Stimulated activated CD4-positive, alpha-beta T cell treated with anti-CD3 and anti-CD28 coated beads, Interleukin-1b, Interleukin-23, amount 100 ng/mL, for 1 hour (primary cell): Measurements from ENCODE around the gene GMDS.
"Not testable (repeated sequence)": the region's sequence is repeated elsewhere in the genome, so short reads cannot be mapped to it uniquely, and the experiment has no call there.

Experiments
- DNase-seq, 2 donors: peaks; one replicate each; pipeline ENCODE4 v3.0.0-alpha.2; 2020; ENCODE audit warnings: low read depth in 2 of 2

Gene GMDS

GRCh38 chr6:1686117-1687098 is 559.0 kb downstream of the GMDS start:
- no peak for DNase-seq

DNA sequence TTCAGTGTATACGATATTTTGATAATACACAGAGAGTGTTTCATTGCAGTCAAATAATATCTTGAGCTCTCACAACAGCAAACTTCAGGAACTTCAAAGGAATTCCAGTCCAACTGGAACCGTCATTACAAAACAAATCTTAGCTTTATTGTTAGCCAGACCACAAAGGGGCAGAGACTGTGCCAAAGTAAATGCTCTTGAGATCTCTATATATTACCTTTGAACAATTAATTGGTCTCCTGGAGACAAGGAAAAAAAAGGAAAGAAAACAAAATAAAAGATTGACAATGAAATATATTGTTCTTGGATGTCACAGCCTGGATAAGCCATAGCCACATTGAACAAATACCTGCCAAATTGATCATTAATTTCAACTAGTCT is 565.7 kb downstream of the GMDS start:
- no peak for DNase-seq

GRCh38 chr6:1679031-1679687 is 566.2 kb downstream of the GMDS start:
- no peak for DNase-seq

DNA sequence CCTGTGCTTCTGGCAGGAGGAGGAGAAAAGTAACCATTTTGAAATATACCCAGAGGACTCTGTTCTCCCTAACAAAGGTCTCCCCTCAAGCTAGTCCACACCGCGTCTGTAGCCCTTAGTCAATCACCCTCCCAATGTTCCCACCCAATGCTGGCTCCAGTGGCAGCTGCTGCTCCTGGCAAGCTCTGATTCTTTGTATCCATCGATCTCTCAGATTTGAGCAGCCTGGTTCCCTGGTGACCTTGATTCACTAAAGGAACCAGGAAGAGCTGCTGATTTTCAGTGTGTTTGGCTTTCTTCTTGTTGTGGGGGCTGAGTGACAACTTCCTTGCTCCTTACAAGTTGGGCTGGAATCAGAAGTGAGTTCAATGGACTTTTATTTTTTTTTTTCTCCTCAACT is 567.2 kb downstream of the GMDS start:
- DNase-seq = no peak

- no peak for DNase-seq
These were observed 573.0 kb downstream of the GMDS start for GRCh38 chr6:1672379-1672778.

DNA sequence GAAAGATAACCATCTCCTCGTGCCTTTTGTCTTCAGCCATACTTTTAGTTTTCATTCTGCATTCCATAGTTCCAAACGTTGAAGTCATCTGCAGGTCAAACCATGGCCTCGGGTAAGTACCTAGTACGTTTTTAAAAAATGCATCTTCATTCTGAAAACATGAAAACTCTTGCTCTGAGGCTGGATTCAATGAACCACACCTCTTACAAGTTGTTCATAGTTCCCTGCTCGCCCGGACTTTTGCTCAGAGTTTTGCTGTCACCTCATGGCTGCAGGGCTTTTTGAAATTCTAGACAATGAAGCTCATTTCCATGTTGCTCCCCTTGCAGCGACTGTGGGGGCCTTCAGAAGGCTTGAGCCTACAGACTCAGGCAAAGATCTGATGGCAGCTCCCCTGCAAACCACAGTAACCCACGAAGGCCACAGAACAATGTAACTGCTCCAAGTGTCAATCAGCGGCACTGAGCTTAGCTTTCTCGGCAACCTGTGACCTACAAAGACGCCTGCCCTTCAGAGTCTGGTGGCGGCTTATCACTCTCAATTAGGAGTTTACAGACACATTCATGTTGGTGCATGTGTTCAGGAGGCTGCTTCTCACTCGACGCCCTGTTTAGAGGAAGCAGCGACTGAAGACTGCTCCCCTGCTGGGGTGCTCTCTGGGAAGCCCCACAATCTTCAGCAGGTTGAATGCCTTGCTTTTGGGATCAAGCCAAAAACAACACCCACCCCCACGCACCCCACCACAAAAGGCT is 574.5 kb downstream of the GMDS start:
- DNase-seq = no peak

GRCh38 chr6:1669996-1670395 is 575.4 kb downstream of the GMDS start:
- DNase-seq = no peak

- not testable (repeated sequence) for DNase-seq
These were observed 576.9 kb downstream of the GMDS start for GRCh38 chr6:1668456-1668855.

DNA sequence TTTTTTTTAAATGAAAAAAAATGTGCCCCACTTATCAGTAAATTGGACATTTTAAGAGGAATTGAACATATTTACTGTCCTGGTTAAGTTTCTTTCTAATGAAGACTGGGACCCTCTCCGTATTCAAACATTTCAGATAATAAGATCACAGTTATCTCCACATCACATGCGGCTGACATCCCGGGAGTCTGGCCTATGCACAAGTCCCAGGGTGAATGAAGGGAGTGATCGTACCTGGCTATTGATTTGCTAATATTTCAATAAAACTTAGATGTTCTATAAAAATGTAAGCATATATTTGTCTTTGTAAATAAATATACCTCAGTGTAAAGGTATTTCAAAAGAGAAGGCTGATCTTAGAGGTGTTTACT is 577.6 kb downstream of the GMDS start:
- no peak for DNase-seq

DNA sequence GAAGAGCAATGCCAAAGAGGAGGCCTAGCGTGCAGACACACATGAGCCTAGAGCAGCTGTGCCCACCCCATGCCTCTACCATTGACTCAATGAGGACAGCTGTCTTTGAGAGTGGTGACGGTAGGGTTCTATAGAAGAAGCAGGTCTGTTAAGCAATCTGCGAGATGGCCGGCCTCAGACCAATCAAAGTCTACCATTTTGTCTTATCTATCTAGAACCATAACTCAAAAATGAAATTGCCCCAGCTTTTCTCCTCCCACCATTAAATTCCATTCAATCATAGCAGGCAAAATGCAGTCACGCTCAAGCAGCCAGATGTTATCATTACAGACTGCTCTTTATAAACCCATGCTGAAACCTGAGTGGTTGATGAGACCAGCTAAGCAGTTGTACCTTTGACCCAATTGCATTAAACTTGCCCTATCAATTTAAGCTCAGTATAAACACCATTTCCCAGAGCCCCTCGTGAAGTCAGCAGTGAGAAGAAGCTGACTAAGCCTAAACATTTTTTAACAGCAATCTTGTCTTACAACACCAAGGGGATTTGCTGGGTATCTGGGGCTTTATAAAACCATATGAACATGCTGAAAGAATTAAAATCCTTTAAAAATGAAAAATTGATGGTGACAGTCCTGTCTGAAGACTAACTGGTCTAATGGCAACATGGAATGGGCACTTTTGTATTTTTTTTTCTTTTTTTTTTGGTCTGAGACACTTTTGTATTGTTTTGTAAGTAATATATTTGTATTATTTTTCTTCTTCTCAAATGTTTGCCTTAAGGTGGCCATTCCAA is 578.2 kb downstream of the GMDS start:
- no peak for DNase-seq

GRCh38 chr6:1665214-1665613 is 580.2 kb downstream of the GMDS start:
- no peak for DNase-seq

GRCh38 chr6:1664329-1664728 is 581.1 kb downstream of the GMDS start:
- DNase-seq = no peak

- no peak for DNase-seq
These were observed 581.9 kb downstream of the GMDS start for GRCh38 chr6:1663511-1663910.

DNA sequence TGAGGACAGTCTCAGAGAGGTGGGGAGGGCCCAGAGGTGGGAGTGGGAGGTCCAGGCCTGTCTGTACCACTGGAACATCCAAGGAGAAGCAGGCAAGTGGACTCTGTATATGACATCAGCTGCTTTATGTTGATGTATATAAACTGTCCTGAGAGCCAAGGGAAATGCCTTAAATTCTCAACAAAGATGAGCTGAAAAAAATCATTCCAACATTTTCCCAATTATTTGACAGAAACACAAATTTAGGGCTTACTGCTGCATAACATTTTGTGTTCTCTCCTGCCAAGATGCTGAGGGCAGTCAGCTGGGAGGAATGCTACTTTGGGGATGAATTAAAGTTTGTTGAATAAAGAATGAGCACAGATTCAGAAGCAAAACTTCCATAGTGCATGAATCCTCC is 582.9 kb downstream of the GMDS start:
- no peak for DNase-seq

GRCh38 chr6:1659816-1660215 is 585.6 kb downstream of the GMDS start:
- DNase-seq = no peak

- DNase-seq = no peak
These were observed 587.0 kb downstream of the GMDS start for GRCh38 chr6:1658212-1659005.

GRCh38 chr6:1657771-1658165 is 587.6 kb downstream of the GMDS start:
- no peak for DNase-seq

GRCh38 chr6:1657116-1657770 is 588.2 kb downstream of the GMDS start:
- no peak for DNase-seq

DNA sequence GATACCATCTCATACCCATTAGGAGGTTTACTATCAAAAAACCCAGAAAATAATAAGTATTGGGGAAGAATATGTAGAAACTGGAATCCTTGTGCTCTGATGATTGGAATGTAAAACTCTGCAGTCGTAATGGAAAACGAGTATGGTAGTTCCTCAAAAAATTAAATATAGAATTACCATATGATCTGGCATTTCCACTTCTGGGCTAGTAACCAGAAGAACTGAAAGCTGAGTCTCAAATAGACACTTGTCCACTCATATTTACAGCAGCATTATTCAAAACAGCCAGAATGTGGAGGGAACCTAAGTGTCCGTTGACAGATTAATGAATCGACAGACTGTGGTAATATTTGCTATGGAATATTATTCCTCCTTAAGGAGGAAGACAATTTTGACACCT is 591.4 kb downstream of the GMDS start:
- DNase-seq = no peak

GRCh38 chr6:1652842-1653241 is 592.6 kb downstream of the GMDS start:
- no peak for DNase-seq
